ENCODE measurements around the gene HNRNPA0.

HNRNPA0 gene

DNA sequence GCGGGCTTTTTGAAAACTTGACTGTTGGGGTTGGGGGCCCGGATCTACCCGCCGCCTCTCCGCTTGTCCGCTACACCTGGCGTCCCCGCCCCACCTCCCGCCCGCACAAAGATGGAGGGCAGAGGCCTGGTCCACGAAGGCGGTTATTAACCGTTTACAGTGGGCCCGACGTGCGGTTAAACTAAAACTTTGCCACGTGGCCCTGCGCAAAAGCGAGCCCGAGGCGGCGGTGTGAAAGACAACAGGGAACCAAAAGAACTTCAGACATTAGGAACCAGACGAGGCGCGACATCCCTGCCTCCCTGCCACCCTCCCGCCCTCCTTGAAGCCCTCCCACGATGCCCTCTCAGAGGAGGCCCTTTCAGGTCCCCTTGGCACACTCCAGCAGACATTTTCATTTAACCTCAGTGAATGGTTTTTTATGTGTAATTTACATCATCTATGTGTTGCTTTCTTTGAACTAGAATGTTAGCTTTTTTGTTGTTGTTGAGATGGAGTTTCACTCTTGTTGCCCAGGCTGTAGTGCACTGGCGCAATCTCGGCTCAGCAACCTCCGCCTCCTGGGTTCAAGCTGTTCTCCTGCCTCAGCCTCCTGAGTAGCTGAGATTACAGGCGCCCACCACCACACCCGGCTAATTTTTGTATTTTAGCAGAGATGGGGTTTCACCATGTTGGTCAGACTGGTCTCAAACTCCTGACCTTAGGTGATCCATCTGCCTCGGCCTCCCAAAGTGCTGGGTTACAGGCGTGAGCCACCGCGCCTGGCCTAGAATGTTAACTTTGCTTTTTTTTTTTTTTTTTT is 999 bp upstream of the HNRNPA0 start:
- DNase-seq (ENCODE audit: low spot score): no peak

DNA sequence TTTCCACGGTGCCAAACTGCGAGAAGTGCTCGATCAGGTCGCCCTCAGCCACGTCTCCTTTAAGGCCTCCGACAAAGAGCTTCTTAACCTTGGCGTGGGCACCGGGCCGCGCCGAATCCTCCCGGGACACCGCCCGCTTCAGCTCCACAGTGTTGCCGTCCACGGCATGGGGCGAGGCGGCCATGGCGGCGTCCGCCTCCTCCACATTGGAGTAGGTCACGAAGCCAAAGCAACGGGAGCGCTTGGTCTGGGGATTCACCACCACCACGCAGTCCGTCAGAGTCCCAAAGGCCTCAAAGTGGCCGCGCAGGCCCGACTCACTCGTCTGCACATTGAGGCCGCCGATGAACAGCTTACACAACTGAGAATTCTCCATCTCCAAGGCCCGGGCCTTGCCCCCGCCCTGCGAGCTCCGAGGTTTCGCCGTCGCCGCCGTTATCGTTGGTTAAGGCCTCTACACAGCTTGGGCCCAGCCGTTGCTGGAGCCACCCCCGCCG is 424 bp downstream of the HNRNPA0 start:
- peak; percentile 15 for DNase-seq (ENCODE audit: low spot score)

DNA sequence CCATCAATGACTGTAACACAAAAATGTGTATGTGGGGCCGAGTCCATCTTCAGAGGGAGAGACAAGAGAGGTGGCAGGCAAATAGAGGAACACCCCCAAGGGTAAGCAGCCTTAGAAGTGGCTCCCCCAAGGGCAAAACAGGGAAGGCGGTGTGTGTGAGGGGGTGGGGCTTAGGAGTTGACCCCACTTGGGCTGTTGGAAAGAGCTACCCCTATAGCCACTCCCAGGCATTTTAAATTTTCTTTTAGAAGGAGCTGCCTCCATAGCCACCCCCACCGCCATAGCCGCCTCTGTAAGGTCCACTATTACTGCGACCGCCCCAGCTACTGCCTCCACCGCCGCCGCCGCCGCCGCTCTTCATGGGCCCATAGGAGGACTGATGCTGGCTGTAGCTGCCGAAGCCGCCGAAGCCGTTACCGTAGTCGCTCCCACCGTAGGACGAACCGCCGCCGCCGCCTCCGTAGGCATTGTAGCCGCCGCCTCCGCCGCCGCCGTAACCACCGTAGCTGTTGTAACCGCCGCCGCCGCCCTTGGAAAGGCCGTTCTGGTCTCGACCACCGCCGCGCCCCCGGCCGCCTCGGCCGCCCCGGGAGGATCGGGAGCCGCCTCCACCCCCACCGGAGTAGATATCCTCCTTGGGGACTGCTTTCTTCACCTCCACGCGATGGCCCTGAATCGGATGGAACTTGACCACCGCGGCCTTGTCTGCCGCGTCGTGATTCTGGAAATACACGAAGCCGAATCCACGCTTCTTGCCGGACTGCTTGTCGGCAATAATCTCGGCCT is 1.1 kb downstream of the HNRNPA0 start:
- DNase-seq (ENCODE audit: low spot score): peak; percentile 24

DNA sequence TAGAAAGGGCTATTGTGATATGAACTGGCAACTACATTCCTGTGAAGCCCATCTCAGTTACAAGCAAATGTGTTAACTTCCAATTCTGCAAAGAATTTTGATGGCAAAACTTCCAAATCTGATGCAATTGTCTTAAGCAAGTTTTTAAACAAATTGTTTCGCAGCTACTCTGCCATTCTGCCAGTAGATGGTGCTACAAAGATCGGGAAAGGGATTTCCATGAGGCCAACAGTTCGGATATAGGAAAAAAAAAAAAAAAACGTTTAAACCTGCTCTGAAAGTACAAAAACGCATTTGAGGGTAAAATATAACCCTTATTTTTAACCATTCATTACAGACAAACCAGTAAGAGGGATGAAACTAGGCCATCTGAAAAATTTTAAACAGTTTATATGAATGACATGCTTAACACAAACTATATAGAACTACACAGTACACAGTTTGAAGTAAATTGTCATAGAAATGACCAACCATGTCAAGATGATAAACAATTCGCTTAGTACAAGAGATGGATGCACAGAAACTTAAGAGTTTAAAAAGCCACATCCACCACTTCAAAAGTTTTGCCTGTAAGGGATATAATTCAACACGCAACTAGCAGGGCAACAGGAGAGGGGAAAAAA is 2.2 kb downstream of the HNRNPA0 start:
- peak; percentile 30 for DNase-seq (ENCODE audit: low spot score)

DNA sequence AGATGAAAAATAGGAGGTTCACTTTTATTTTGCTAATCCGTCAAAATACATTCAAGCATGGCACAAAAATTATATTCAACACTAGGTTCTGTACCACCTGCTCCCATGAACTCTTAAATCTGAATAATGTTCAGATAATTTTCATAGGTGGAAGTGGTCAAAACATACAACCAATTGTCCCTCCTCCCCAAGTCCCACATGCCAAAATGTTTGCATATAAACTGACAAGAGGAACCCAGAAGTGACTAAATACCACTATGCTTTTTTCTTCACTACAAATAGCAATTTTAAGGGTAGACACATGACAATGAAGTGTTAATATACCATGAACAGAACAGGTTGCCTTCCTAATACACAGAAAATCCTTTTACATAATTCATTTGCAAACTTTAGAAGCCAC is 3.7 kb downstream of the HNRNPA0 start:
- DNase-seq (ENCODE audit: low spot score): no peak

DNA sequence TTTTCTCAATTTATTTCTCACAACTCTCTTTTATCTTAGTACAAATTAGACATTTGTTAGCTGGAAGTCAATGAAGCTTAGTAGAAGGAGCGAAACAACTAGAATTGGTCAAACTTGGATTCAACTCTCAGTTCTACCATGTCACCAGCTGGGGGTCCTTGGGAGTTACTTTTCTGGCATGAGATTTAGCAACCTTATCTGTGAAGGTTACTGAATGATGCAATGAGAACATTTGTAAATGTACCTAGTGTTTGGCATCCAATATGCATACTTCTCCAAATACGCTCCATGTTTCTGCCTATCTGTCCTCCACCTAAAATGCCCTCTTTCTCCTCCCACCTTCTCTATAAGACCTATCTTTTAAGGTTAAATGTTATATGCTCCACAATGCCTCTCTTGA is 6.3 kb downstream of the HNRNPA0 start:
- no peak for DNase-seq (ENCODE audit: low spot score)

DNA sequence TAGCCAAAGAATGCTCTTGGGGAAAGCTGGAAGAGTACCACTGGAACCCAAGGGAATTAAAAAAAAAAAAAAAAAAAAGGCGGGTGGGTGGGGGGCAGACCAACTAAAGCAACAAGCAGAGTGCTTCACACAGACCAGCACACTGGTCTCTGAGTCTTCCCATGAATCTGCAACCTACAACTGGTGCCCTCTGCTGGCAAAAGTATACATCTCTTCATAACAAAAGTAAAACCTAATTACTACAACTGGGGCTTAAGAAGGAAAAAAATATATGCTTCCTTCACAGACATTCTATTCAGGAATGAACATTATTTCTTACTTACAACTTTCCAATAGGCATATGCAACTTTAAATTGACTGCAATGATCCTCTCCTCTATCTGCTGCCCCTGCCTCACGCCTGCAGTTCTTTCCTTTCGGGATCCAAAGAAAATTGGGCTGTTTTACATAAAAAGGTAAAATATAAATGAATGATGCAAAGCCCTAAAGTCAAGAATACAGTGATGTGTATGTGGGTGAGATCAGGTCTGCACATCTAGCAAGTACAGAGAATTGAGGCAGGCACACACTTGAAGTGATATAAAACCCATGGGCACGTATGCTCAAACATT is 11.0 kb downstream of the HNRNPA0 start:
- peak; percentile 55 for DNase-seq (ENCODE audit: low spot score)

DNA sequence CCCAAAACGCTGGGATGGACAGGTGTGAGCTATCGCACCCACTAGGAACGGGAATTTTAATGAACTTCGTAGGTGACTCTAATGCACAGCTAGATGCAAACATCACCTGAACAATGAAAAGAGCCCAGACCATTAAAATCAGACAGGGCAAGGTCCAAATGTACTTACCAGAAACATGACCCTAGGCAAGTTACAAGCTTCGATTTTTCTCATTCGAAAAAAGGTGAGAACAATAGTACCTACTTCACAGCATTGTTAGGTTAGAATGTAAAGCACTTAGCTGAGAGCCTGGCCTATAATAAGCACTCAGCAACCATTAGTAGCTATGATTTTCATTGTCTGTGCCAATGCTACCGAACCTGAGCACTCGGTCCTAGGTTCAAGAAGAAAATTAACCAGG is 12.4 kb downstream of the HNRNPA0 start:
- DNase-seq (ENCODE audit: low spot score): no peak

DNA sequence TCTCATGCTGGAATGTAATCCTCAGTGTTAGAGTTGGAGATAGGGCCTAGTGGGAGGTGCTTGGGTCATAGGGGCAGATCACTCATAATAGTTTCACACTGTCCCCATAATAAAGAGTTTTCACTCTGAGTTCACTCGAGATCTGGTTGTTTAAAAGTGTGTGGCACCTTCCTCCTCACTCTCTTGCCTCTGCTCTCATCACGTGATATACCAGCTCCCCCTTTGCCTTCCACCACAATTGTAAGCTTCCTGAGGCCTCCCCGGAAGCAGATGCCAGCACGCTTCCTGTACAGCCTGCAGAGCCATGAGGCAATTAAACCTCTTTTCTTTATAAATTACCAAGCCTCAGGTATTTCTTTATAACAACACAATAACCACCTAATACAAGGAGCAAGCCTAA is 14.4 kb downstream of the HNRNPA0 start:
- DNase-seq (ENCODE audit: low spot score): no peak

DNA sequence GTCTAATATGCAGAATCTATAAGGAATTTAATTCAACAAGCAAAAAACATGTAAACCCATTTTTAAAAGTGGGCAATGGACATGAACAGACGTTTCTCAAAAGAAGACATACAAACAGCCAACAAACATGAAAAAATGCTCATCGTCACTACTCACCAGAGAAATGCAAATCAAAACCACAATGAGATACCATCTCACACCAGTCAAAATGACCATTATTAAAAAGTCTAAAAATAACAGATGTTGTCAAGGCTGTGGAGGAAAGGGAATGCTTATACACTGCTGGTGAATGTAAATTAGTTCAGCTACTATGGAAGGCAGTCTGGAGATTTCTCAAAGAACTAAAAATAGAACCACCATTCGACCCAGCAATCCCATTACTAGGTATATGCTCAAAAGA is 15.2 kb downstream of the HNRNPA0 start:
- no peak for DNase-seq (ENCODE audit: low spot score)

DNA sequence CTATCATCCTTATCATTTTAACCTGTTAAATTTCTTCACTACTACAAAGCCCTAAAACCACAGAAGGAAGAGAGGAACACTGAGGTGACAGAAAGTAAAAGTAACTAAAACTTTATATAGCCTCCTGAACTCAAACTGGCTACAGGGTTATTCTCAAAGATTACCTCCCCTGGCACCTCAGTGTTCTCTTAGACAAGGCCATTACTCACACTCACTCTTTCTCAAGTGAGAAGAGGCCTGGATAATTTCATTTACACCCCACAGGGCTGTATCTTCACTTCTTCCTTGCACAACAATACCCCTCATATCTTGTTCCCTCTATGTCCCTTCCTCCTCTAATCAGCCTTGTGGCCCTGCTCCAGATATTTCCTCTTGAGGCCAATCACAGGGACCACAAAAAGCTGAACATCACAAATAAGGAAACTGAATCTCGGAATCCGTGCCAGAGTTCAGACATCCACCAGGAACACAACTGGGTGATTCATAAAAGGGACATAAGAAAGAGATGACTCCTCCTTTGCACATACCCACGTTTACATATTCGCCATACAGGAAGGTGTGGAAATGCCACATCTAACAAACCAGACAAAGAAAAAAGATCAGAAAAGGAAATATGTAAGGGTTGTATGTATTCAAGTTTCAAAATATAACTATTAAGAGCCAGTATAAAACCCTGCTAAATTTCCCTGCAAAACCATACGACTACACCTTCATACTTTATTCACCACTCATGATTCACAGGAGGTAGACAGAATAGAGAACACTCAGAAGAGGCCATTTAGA is 16.6 kb downstream of the HNRNPA0 start:
- no peak for DNase-seq (ENCODE audit: low spot score)

DNA sequence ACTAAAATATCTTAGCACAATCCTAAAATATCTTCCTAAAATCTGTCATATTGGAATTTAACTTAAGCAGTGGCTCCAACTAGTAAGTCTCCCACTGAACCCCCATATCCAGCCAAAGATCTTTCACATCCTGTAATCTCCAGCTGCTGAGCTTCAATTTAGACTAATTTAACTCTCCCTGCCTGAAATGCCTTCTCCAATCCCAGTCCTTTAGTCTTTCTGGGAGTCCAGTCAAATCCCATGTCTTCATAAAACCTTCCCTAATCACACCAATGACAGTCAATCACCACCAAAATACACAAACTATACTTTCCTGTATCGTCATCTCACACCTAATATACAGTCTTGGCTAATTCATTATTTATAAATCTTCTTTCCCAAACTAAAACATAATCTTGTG is 17.7 kb downstream of the HNRNPA0 start:
- no peak for DNase-seq (ENCODE audit: low spot score)

DNA sequence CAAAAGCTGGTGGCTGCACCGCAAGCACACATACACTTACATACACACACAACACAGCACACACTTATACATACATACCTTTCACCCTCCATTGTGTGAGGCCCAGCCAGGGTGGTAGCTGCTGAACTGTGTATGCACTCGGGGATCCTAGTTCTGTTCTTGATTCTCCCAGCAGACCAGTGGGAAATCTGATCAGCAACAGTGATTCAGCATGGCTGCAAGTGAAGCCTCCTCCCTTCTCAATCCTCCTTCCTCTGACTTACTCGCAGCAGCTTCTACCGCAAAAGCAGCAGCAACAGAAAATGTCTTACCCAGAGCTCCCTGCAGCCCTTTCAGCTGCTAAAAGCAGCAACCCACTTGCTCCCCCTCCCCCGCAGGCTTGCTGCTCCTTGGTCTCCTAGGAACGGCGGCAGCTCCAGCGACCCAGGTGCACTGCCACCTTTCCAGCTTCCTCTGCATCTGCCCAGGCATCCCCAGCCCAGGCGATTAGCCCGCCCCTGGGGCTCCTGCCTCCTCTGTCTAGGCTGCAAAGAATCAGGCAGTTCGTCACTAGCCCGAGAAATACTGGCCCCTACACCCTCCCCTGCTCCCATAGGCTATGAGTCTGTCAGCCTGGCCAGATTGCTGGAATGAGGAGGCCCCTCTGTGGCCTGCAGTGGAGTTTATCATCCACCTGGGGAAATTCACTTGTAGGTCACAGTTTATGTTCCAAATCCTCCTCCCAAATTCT is 18.4 kb downstream of the HNRNPA0 start, which contains the start of gene KLHL3:
Gene KLHL3, minus strand, starts transcription at position 535 of the 730 bp plus-strand sequence. Its CDS starts 443 bp downstream, at position 92.
- DNase-seq (ENCODE audit: low spot score): peak; percentile 81

DNA sequence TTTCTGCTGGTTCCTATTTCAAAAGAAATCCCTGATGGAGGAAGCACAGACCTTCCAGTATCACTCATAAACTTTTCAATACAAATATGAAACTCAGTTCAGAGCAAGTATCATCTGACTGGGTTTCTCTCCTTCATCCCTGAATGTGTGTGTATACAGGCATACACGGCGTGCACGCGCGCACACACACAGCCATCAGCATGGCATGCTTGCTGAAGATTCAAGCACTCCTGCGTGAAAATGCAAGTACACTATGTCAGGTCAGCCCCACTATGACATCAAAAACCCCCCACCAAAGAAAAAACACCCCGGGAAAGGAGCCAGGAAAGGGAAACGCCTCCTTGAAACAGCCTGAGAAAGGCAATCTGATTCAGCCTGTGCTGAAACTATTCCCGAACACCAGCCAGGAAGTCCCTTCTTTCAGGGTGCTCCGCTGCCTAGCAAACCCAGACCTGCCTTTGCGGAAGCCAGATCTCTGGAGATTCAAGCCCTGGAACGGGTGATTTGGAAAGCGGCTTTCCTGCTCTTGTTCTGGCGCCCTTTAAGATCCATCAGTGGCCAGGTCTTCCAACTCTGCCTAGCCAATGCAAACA is 19.1 kb downstream of the HNRNPA0 start:
- no peak for DNase-seq (ENCODE audit: low spot score)

DNA sequence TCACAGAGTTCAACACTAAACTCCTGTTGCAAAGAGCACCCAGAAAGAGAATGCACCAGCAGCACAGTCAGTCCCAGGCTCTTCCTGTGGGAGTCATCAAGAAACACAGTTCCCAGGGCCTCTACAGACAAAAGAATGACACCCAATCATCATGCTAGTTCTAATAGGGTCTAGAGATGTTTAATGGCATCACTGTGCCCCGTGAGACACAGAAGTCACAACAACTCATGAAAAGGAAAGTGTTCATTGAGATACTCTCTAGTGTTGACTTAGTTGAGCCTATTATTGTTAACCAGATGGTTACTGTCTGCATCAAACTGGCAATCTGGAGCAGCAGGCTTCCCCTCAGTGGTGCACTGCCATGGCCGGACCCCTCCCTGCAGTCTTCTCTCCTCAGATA is 19.8 kb downstream of the HNRNPA0 start:
- no peak for DNase-seq (ENCODE audit: low spot score)

DNA sequence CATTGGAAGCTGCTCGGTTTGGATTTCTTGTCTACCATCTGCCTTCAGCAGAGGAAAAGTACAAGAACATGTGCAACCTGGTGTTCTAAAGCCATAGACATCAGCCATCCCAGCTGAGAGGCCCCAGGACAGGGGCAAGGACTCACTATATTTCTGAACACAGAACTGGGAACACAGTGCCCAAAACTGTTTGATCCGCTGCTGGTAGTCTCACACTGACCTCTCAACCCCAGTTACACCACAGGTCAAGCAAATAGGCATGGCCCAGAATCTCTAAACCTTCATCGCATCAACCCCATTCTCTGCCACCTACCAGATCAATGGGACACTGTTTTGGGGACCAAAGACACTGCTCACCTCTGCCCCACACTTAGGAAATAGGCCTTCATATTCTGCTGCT is 20.2 kb downstream of the HNRNPA0 start:
- no peak for DNase-seq (ENCODE audit: low spot score)

DNA sequence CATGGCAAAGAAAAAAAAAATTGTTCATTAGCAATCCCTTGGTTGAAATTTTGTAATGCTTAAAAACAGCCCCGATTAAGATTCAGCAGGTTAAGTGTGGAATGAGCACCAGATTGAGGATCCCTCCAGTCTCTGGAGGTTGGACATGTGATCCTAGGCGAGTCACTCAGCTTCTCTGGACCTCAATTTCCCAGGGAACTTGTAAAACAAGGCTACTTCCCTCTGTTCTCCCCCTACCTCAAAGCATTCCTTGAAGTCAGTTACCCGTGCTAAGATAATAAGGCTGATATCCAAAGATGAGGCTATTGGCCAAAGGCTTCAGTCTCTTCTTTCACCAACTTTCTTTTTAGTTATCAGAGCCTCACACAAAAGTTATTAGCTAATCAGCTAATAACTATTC is 21.2 kb downstream of the HNRNPA0 start:
- DNase-seq (ENCODE audit: low spot score): no peak

DNA sequence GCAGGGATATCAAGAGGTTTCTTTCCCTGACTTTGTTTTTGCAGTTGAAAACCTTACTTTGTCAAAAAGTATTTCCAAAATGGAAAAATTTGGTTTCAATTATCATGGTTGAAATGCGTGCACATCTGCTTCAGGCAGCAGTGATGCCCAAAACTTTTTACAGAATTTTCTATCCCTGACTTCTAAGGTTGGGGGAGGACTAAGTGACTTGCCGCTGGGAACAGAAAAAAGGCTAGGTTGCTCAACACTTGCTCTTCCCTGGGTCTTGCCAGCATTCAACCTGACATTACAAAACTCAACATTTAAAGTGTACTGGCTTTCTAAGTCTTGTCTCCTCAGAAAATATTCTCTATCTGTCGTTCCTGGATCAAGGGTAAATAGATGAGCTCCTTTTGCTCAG is 23.0 kb downstream of the HNRNPA0 start:
- no peak for DNase-seq (ENCODE audit: low spot score)

DNA sequence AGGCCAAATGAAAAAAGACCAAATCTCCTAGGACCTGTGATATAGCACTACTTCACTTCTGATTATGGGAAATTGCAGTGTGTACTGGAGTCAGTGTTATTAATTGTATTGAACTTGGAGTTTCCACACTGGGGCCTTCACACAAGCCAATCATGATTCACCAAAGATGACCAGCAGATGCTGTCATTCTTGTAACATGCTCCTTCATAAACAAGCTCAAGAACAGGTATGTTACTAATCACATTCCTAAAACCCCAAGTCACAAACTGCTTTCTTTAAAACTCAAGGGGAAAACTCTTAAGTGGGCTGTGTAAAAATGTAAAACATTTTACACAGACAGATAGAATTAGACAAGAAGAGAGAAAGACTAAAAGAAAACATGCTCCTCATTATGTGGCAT is 23.8 kb downstream of the HNRNPA0 start:
- DNase-seq (ENCODE audit: low spot score): no peak

DNA sequence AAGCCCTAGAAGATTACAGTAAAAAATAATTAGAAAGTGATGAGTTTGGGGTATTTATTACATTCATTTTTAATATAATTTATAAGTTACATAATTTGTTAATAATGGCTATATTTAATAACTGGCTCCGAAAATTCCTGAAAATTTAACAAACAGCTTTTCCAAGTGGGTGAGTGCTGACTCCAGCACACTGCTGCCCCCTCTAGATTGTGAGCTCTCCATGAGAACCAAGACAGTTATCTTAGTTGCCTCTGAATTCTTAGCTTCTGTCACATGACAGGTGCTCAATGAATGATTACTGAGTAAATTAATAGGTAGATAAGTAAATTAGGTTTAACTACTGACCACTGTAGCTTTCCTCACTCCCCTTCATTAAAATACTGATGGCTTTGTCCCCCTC is 26.1 kb downstream of the HNRNPA0 start:
- DNase-seq (ENCODE audit: low spot score): no peak

Data from iPS-NIHi11 (cell line).